ENCODE results near the gene IRF8.
"Not testable (repeated sequence)": the region's sequence is repeated elsewhere in the genome, so short reads cannot be mapped to it uniquely, and the experiment has no call there.

Gene IRF8

GRCh38 chr16:85872734-85873133, 26.2 kb upstream of the IRF8 start:
- TF ChIP-seq, protein P1, sequence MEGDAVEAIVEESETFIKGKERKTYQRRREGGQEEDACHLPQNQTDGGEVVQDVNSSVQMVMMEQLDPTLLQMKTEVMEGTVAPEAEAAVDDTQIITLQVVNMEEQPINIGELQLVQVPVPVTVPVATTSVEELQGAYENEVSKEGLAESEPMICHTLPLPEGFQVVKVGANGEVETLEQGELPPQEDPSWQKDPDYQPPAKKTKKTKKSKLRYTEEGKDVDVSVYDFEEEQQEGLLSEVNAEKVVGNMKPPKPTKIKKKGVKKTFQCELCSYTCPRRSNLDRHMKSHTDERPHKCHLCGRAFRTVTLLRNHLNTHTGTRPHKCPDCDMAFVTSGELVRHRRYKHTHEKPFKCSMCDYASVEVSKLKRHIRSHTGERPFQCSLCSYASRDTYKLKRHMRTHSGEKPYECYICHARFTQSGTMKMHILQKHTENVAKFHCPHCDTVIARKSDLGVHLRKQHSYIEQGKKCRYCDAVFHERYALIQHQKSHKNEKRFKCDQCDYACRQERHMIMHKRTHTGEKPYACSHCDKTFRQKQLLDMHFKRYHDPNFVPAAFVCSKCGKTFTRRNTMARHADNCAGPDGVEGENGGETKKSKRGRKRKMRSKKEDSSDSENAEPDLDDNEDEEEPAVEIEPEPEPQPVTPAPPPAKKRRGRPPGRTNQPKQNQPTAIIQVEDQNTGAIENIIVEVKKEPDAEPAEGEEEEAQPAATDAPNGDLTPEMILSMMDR (IDR thresholded peaks at IDR 0.05), result no peak
- no peak for DNase-seq
- Mint-ChIP-seq H3K4me1 (peaks cover 20% of the 10 kb centered on the region), H3K9me3 (peaks cover 29% of the 10 kb centered on the region), H3K4me3 (no peak overlapping the region), H3K36me3 (ENCODE audit: low read depth) (peaks cover 6% of the 10 kb centered on the region), H3K27me3 (ENCODE audit: low read depth, poor library complexity) (peaks cover 37% of the 10 kb centered on the region), H3K27ac (no peak overlapping the region)

- Mint-ChIP-seq H3K36me3 (ENCODE audit: low read depth) (peaks cover 6% of the 10 kb centered on the region), H3K27ac (no peak overlapping the region), H3K9me3 (peaks cover 25% of the 10 kb centered on the region), H3K4me3 (no peak overlapping the region), H3K4me1 (peaks cover 20% of the 10 kb centered on the region), H3K27me3 (ENCODE audit: low read depth, poor library complexity) (peaks cover 33% of the 10 kb centered on the region)
- TF ChIP-seq, protein P1 (IDR thresholded peaks at IDR 0.05), result no peak
- no peak for DNase-seq
These were observed 25.8 kb upstream of the IRF8 start for GRCh38 chr16:85873153-85873552.

DNA sequence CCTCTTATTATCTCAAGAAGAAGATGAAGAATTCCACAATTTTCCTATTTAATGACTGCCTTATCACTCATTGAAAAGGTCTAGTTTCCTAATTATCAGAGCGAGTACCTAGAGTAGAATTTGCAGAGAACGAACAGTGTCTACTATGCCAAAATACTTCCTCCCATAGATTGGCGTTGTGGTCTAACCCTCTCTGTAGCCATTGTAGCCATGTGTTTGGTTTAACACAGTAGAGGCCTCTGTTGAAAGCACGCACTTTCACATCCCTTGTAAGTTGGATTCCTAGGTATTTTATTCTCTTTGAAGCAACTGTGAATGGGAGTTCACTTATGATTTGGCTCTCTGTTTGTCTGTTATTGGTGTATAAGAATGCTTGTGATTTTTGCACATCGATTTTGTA, 24.9 kb upstream of the IRF8 start:
- not testable (repeated sequence) for H3K36me3 Mint-ChIP-seq (ENCODE audit: low read depth); DNase-seq; H3K27ac Mint-ChIP-seq; H3K4me3 Mint-ChIP-seq
- Mint-ChIP-seq H3K9me3 (peaks cover 16% of the 10 kb centered on the region), H3K4me1 (peaks cover 20% of the 10 kb centered on the region), H3K27me3 (ENCODE audit: low read depth, poor library complexity) (peaks cover 36% of the 10 kb centered on the region)

- TF ChIP-seq, protein P1 (IDR thresholded peaks at IDR 0.05), result no peak
- H3K27ac Mint-ChIP-seq, result no peak overlapping the region
- no peaks in the 10 kb centered on the region for H3K4me1 Mint-ChIP-seq
These were observed 20.6 kb upstream of the IRF8 start for GRCh38 chr16:85878407-85878806.

GRCh38 chr16:85878875-85879274, 20.1 kb upstream of the IRF8 start:
- TF ChIP-seq, protein P1 (IDR thresholded peaks at IDR 0.05), result no peak
- no peaks in the 10 kb centered on the region for H3K4me1 Mint-ChIP-seq
- DNase-seq, result no peak
- H3K9me3 Mint-ChIP-seq, result peaks cover 10% of the 10 kb centered on the region
- H3K27ac Mint-ChIP-seq, result no peak overlapping the region
- H3K36me3 Mint-ChIP-seq (ENCODE audit: low read depth), result no peaks in the 10 kb centered on the region
- H3K4me3 Mint-ChIP-seq, result no peak overlapping the region
- peaks cover 46% of the 10 kb centered on the region for H3K27me3 Mint-ChIP-seq (ENCODE audit: low read depth, poor library complexity)

More at GRCh38 chr16:85878407-85878806, 20.6 kb upstream of the IRF8 start:
- no peak for DNase-seq
- Mint-ChIP-seq H3K4me3 (no peak overlapping the region), H3K9me3 (peaks cover 10% of the 10 kb centered on the region), H3K27me3 (ENCODE audit: low read depth, poor library complexity) (peaks cover 46% of the 10 kb centered on the region), H3K36me3 (ENCODE audit: low read depth) (no peaks in the 10 kb centered on the region)

DNA sequence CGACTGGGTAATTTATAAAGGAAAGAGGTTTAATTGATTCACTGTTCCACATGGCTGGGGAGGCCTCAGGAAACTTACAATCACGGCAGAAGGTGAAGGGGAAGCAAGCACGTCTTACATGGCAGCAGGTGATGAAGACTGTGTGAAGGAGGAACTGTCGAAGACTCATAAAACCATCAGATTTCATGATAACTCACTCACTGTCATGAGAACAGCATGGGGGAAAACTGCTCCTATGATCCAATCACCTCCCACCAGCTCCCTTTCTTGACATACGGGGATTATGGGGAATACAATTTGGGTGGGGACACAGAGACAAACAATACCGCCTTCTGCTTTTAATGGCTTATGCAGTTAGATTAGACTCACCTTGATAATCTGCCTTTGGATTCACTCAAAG, 19.4 kb upstream of the IRF8 start:
- TF ChIP-seq, protein P1 (IDR thresholded peaks at IDR 0.05), result no peak
- peaks cover 53% of the 10 kb centered on the region for H3K27me3 Mint-ChIP-seq (ENCODE audit: low read depth, poor library complexity)
- no peaks in the 10 kb centered on the region for H3K4me1 Mint-ChIP-seq
- H3K27ac Mint-ChIP-seq, result no peak overlapping the region
- no peaks in the 10 kb centered on the region for H3K36me3 Mint-ChIP-seq (ENCODE audit: low read depth)
- H3K4me3 Mint-ChIP-seq, result no peak overlapping the region
- no peak for DNase-seq
- H3K9me3 Mint-ChIP-seq, result peaks cover 10% of the 10 kb centered on the region

Measured in nephron progenitor cell (in vitro differentiated cells).